Measurements from ENCODE around the gene PRR30. TPM values are rescaled to one million over a fixed set of nuclear protein-coding genes. Genes with fewer than 3 reads are reported as not detected.

The PRR30 gene
- total and polyA plus RNA-seq, 2 experiments from 2014 or later: not detected

- Histone ChIP-seq H3K4me3 (no peak overlapping the region), H3K4me2 (no peak overlapping the region), H3K27me3 (ENCODE audit: insufficient read depth) (no peaks in the 10 kb centered on the region), H2AFZ (no peak overlapping the region), H3F3A (replicated peaks; ENCODE audit: low read depth) (no peaks in the 10 kb centered on the region; the same call in 1 of the 2 replicates), H3K4me1 (ENCODE audit: insufficient read depth) (peaks cover 6% of the 10 kb centered on the region; the same call in 1 of the 2 replicates), H3K36me3 (ENCODE audit: insufficient read depth) (no peaks in the 10 kb centered on the region), H3K27ac (ENCODE audit: low read depth) (no peak overlapping the region), H3K79me2 (replicated peaks; ENCODE audit: insufficient read depth) (peaks cover 11% of the 10 kb centered on the region), H3K9me2 (ENCODE audit: insufficient read depth) (no peaks in the 10 kb centered on the region), H4K20me1 (replicated peaks; ENCODE audit: insufficient read depth) (peaks cover 10% of the 10 kb centered on the region)
- Mint-ChIP-seq H3K36me3 (ENCODE audit: low read depth) (peaks cover 26% of the 10 kb centered on the region; the same call in 2 of the 3 replicates), H3K4me3 (no peak overlapping the region), H3K9me3 (no peaks in the 10 kb centered on the region), H3K4me1 (peaks cover 10% of the 10 kb centered on the region; the same call in 2 of the 3 replicates), H3K27me3 (ENCODE audit: insufficient read depth, low read depth, poor library complexity) (peaks cover 8% of the 10 kb centered on the region), H3K27ac (no peak overlapping the region)
- DNase-seq (ENCODE audit: low spot score): no peak
- no peak for ATAC-seq
- TF ChIP-seq EZH2 (IDR thresholded peaks at IDR 0.05; ENCODE audit: low read depth, unreplicated experiment) (no peak), ZNF462 (CRISPR knock-in tag; IDR thresholded peaks at IDR 0.05) (no peak), POLR2AphosphoS5 (IDR thresholded peaks at IDR 0.05; ENCODE audit: low read depth) (no peak), NANOG (IDR thresholded peaks at IDR 0.05; ENCODE audit: borderline replicate concordance) (no peak), CREB1 (CRISPR knock-in tag; IDR thresholded peaks at IDR 0.05; ENCODE audit: low read depth) (no peak), JUNB (IDR thresholded peaks at IDR 0.05; ENCODE audit: unreplicated experiment) (no peak), ZNF114 (CRISPR knock-in tag; IDR thresholded peaks at IDR 0.05) (no peak), CTCF (conservative IDR thresholded peaks at IDR 0.05; ENCODE audit: low read depth in 2 of 2) (no peak), REST (IDR thresholded peaks at IDR 0.05; ENCODE audit: unreplicated experiment) (no peak), ETS1 (IDR thresholded peaks at IDR 0.05) (no peak), ZNF331 (CRISPR knock-in tag; IDR thresholded peaks at IDR 0.05; ENCODE audit: low read depth) (no peak), STAT1 (IDR thresholded peaks at IDR 0.05; ENCODE audit: unreplicated experiment) (no peak), EZH2phosphoT487 (IDR thresholded peaks at IDR 0.05; ENCODE audit: unreplicated experiment) (no peak)
Measured at GRCh38 chr2:27130396-27130795, 8.8 kb downstream of the PRR30 start.
